Measurements from ENCODE around the gene RABGAP1.

The RABGAP1 gene

DNA sequence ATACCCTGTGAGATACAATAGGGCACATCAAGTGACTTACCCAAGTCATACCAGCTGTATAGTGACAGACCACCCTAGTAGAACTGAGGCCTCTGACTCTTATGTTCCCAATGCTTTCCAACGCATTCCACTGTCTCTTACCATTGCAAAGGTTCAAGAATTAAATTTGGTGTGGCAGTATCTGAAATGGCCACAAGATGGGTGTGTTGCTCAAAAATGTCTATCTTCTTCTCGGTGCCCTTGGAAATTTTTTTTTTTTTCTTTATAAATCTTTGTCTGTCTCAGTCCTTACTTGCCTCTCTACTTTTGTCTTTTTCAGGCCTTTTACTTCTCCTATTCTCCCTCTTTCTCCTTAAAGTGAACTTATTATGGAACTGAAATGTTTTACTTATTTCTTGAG is 141.0 kb downstream of the RABGAP1 start:
- DNase-seq (ENCODE audit: low read depth, low spot score) = no peak

DNA sequence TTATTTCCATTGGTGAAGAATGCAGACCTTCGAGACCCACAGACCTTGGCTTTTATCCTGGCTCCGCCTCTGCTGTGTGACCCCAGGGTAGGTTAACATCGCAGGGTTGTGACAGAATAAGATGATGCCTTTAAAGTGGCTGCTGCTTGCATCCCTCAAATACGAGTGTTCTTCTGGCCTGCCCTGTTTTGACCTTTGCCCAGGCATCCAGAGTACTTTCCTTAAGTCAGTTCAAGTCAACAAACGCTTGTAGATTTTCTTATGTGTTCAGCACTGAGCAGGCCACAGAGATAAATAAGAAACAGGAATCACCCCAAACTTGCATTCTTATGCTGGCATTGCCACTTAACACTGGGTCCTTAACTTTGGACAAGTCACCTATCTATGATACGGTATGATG is 142.9 kb downstream of the RABGAP1 start:
- no peak for DNase-seq (ENCODE audit: low read depth, low spot score)

DNA sequence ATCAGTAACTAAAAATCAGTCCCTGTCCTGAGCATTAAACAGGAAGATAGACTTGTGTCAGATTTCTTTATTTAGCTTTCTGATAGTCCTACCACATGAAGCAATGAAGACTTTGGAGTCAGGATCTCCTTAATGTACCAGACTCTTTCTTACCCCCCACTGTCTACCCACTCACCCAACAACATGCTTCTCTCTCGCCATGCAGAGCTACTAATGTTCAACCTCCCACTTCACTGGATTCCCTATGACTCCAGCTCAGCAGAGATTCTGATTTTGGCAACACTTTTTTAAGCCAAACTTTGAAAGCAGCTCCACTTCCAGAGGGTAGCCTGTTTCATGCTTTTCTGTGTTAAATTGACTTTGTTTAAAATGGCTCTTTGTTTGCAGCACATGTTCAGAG is 143.4 kb downstream of the RABGAP1 start:
- DNase-seq (ENCODE audit: low read depth, low spot score) = no peak

DNA sequence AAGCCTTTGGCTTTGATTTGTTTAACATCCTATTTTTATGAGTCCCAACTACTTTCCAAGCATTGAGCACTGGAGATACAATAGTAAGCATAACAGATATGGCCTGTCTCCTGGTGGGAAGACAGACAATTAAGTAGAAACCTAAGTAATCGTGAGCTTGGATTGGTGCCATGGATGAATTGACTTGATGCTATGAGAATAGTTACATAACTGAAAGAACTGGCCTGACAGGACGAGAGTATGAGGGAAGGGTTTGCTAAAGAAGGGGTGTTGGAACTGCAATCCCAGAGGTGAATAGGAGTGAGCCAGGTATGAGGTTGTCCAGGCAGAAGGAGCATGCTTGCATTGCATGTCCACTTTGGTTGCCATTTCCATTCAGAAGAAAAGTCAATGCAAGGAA is 145.1 kb downstream of the RABGAP1 start:
- DNase-seq (ENCODE audit: low read depth, low spot score) = no peak

DNA sequence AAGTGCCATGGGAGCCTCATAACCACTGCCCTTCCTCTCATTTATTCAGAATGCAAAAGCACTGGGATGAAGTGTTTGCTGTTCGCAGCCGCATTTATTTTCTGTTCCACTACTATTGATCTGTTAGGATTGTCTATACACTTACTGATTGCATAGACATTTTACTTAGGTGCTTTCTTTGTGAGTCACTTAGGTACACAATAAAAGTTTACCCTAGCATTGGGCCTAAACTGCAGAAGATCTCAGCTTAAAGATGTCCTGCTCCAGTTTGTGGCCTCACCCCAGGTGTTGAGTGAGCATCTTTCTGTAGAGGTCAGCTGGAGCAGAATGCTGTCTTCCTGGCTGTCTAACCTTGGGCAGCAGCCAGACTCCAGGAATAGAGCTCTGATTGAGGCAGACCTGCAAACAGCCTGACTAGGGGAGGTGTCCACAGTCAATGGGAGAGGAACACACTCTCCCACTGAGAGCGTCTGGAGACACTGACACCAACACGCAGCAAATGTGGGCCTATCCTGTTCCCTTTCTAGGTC is 146.6 kb downstream of the RABGAP1 start:
- no peak for DNase-seq (ENCODE audit: low read depth, low spot score)

DNA sequence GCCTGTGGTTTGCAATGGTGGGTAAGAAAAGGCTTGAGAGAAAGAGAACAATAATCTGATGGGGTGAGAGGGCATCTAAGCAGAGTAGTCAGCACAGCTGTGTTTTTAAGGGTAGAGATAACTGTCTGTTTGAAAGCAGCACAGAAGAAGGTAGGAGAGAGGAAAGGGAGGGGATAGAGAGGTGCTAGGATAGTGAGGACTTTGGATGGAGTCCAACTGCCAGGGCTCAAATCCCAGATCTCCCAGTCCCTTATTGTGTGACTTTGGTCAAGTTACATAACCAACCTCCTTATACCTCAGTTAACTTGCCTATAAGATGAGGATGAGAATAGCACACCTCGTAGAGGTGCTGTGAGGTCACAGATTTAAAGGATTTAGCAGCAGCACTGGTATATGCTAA is 148.2 kb downstream of the RABGAP1 start:
- no peak for DNase-seq (ENCODE audit: low read depth, low spot score)

DNA sequence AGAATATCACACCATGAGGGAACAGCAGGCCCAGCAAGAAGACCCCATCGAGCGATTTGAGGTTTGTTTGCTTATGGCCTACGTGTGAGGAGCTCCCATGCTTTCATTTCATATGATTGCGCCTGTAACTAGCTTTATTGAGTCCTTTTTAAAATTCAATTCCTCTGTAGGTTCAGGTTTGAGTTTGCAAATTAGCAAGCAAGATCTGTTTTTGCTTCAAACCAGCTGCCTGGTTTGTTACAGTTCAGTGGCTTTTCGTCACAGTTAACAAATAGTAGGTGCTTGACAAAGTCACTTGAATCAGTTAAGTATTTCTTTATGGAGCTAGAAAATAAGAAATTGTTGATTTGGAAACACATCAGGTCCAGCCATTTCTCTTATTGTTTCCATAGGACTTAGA is 149.0 kb downstream of the RABGAP1 start:
- no peak for DNase-seq (ENCODE audit: low read depth, low spot score)

DNA sequence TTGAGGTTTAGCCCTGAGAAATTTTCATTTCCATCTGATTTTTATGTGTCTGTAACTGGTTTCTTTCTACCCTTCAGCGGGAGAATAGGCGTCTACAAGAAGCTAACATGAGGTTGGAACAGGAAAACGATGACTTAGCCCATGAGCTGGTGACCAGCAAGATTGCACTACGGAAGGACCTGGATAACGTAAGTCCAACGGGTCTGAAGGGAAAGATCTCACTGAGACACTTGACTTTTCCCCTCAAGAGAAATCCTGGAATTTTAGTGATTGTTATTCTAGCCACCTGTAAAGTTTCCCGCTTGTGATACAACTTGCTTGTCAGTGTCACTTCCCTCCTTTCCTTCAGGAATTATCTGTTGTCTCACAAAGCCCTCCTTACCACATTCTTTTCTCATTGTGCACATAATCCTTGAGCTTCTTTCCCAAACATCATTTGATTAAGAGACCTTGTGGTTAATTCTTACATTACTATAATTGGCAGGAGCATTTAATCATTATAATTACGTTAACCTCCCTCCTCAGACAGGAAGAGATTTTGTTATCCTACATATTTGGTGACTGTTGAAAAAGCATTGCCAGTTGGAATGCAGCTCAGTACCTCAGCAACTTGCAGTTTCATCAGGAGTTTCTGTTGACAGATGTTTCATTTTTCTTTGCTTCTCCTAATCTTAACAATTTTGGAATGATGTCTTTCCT is 149.5 kb downstream of the RABGAP1 start:
- DNase-seq (ENCODE audit: low read depth, low spot score) = no peak

DNA sequence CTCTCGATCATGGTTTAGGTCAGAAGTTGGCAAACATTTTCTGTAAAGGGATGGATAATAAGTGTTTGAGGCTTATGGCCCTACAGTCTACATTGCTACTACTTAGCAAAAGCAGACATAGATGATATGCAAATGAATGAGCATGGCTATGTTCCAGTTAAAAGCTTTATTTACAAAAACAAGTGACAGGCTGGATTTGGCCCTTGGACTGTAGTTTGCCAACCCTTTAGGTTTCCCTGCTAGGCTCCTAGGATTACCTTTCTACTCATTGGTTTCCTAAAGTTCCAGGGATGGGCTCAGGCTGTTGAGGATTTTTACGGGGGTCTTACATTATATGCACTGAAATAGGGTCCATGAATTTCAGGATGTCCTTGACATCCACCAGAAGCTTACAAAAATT is 150.1 kb downstream of the RABGAP1 start:
- no peak for DNase-seq (ENCODE audit: low read depth, low spot score)

DNA sequence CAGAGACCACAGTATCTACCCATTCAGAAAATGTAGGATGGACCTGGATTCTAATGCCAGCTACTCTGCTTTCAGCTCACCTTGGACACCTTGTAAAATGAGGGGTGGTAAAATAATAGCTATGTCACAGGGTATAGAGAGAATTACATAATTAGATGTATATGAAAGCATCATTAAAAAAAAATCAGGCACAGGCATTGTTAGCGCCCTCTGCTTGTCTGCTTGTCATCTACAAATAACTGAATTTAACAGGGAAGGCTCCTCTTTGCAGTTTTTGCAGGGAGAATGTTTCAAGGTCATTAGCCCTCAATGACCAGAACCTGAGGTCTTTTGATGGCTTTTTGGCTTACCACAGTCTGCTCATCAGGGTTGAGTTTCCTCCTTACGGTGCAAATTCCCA is 150.6 kb downstream of the RABGAP1 start:
- no peak for DNase-seq (ENCODE audit: low read depth, low spot score)

DNA sequence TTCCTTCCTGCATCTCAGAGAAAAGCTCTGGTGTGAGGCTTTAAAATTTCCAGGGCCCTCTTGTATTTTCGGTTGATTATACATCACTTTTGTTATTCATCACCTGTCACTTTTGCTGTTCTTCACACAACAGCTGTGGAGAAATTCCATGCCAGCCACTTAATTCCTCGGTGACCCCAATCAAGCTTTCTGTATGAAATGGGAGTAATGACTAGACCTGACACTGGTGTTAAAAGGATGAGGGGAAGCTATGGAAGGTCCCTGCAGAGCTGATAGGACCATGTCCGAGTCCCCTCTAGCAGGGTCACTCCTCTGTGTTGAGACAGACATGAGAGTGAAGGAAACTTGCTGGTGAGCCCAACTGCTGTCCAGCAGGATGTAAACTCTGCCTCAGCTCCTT is 152.3 kb downstream of the RABGAP1 start:
- DNase-seq (ENCODE audit: low read depth, low spot score) = no peak

DNA sequence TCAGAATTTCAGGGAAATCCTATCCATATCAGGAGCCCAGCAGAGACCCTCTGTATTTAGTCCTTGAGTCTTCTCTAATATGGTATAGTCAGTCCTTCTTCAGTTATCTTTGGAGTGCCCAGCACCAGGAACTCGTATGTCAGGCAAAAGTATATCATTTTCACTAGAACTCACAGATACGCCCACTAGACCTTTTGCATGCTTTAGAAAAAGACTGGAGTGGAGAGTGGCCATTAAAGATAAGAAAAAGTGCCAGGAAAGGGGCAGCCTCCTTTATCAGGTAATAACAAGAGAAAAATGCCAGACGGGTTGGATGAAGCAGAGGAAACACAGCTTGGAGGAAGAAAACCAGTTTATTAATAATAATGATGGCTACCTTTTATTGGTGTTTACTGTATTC is 156.2 kb downstream of the RABGAP1 start:
- DNase-seq (ENCODE audit: low read depth, low spot score) = no peak

DNA sequence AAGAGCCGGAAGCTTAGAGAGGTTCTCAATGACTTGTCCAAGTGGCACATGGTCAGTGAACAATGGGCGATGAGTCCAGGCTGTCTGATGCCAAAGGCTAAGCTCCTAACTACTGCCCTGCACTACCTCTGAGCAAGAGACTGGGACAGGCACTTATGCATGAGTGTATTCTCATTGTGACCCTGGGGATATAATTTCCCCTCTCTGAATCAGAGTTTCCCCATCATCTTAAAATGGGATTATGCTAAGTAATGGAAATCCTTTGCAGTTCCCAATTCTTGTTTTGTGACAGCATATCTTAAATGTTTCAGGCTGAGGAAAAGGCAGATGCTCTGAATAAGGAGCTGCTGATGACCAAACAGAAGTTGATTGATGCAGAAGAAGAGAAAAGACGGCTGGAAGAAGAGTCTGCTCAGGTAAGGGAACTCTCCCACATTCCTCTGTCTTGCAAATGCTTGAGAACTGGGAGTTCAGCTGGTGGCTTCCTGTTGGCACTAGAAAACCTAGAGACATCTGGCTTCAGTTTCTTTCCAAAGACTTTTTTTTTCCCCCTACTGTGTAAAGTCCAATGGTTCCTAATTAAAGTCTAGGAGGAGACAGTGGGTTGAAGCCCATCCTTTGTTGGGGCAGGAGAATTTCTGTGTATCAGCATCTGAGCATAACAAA is 156.7 kb downstream of the RABGAP1 start:
- no peak for DNase-seq (ENCODE audit: low read depth, low spot score)

DNA sequence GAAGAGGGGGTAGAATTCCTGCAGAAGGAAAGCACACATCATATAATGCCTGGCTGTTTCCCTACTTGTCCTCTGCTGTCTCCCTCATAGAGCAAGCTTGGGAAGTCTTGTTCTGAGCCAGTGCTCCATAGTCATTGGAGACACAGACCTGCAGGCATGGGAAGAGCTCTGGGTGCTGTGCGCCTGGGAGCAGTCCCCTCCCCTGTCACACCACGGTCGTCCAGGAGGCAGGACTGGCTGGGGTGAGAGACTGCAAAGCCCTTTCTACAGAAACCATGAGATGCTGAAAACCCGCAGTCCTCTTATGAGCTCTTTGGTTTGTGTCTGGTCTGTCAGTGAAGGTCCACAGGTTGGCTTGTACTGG is 157.3 kb downstream of the RABGAP1 start:
- no peak for DNase-seq (ENCODE audit: low read depth, low spot score)

DNA sequence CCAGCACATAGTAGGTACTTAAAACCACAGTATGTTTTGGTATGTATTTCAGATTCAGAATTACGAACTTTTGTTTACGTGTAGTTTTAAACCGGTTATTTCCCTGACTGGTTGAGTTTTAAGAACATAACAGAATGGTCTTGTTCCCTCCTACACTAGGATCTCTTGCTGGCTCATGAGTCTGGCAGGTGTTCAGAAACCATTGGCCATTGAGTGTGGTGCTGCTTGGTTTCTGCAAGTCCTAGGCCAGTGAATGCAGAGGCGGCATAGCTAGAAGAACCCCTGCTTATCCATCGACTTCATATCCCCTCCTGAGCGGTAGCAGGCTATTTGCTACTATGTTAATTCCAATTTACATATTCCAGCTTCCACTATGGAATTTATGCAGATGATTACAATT is 158.2 kb downstream of the RABGAP1 start:
- no peak for DNase-seq (ENCODE audit: low read depth, low spot score)

DNA sequence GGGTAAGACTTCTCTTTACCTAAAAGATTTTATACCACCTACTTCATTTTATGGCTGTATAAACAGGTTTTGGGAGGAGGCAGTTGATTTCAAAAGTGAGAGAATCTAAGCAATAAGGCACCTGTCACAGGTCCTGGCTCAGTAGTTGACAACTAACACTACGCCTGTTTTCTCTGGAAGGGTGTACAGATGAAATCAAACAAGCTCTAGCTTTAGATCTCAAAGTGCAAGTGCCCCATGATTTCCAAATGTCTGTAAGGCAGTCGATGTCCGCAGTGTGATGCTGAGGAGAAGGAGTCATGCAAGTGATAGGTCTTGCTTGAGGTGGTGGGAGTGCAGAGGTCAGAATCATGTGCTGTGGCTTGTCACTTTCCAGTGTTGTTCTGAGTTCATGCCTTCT is 158.7 kb downstream of the RABGAP1 start:
- DNase-seq (ENCODE audit: low read depth, low spot score) = no peak

DNA sequence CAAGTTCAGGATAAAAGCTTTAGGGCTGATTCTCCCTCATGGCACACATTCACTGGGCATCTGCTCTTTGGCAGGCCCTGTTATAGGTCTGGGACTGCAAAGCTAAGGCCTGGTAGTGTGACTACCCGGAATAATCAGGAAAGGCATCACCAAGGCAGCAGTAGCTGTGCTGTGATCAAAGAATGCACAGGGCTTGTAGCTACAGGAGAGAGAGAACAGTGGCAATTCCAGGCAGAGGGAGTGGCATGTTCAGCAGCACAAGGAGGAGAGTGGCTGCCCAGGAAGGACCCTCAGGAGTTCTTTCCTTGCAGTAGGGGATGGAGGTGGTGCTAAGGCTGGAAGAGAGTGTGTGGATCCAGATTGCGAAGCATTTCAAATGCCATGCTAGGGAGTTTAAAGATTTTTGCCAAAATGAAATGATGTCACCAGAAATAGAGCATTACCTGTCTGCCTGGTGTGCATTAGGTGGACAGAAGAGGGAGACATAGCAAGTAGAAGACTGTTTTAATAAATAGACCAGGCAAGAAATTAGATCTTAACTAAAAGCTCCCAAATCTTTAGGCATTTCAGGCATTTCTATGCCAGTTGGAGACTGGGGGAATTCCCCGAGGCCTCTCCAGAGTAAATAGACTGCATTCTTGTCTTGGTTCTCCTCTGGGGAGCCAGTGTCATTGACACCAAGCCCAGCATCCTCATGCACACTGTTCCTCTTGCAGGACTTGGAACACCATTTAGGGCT is 161.7 kb downstream of the RABGAP1 start:
- DNase-seq (ENCODE audit: low read depth, low spot score) = no peak

DNA sequence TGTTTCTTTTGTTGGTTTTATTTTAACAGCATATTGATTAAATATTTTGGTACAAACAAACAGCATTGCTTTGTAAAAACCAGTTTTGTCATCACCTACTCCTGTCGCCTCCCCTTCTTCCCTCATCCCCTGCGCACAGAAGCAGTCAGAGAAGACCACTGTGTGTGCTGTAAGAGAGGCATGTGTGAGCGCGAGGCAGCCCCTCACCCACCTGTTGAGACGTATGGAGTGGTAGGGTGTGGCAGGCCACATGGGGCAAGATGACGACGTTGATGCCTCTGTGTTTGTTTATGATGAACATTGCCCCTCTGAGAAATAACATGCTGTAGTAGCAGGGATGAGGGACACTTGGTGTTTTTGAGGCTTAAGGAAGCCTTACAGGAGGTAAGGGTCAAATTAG is 164.0 kb downstream of the RABGAP1 start:
- no peak for DNase-seq (ENCODE audit: low read depth, low spot score)

DNA sequence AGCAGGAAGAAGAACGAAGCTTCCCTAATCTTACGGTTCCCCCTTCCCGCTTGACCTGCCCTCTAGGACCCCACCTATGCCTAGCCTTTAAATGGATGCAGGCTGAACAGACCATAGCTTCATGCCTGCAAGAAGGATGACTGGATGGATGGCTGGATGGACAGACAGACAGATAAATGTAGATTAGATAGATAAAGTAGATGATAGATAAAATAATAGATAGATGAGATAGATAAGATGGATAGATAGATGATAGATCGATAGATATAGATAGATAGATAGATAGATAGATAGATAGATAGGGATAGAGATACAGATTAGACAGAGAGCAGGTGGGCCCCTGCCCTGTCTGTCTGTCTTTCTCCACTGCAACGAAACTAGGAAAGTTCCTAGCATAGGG is 164.7 kb downstream of the RABGAP1 start:
- no peak for DNase-seq (ENCODE audit: low read depth, low spot score)

DNA sequence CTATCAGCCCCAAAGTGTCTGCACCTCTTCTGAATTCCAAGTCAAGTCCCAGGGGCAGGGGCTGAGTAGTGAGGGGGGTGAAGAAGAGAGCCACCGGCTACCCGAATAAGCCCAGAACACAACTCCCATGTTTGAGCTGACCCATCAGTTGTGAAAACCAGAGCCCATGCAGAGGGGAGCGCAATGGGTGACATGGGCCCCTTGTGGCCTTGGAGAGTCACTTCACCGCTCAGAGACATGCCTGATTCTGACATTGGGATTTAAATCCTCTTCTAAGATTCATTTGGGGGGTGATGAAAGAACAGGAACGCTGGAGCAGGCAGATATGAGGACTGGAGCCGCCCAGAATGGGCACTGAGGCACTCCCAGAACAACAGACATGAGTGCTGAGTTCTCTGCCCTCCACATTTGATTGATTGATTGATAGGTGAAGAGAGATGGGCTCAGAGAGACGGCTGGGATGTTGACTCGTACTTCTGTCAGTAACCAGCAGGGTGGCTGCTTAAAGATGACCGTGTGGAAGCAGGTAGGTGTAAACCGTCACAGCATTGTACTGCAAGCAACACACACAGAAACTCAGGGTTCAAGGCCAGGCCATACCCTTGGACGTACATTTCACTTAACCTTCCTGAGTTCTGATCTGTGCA is 166.9 kb downstream of the RABGAP1 start:
- no peak for DNase-seq (ENCODE audit: low read depth, low spot score)

DNA sequence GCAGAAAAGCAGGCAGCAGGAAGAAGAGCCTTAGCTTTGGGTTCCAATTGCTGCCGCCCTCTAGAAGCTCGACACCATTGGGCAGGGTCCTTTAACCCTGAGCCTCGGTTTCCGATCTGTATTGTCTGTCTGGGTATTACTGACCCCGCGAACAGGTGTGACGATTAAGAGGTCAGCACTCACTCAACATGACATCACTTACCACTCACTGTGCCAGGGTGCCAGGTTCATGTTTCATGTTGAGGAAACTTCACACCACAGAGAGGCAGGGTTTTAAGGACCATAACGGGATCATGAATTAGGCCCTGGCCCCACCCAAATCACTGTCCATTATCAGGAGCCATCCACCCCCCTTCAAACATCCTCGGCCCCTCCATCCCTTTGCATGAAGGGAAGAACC is 168.2 kb downstream of the RABGAP1 start:
- DNase-seq (ENCODE audit: low read depth, low spot score) = no peak

DNA sequence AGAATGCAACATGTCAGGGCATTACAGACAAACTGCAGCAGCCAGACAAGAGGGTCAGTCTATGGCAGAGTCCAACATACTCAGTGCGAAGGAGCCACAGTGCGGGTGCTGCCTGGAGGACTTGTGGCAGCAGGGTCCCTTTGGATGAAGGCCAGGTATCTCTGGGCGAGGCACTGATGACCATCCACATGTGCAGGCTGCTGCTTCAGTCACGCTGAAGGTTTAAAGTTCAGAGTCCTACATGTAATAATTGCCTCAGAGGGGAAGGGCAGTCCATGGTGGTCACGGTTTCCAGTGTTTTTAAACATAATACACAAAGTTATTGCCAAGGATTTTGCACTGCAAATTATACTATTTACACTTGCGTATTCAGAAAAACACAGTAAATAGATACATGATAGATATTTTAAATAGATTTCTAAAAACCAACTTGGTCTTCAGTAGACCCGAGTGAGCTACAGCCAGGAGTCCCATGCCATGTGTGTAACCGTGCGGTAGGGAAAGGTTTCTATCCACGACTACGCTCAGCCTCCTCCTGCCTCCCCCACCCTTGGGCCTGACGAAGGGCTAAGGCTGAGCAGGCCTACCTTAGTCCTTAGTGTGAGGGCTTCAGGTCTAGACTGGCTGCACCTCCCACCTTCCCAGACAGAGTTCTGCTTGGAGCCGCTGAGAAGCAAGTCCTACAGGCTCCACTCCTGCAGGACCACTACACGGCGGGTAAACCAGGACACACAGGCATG is 168.9 kb downstream of the RABGAP1 start:
- DNase-seq (ENCODE audit: low read depth, low spot score) = no peak
